ENCODE results near the gene AMER1.

Gene AMER1

GRCh38 chrX:64186974-64187761, 18.3 kb downstream of the AMER1 start:
- DNase-seq (ENCODE audit: low read depth in 1 of 2, low spot score in 1 of 2) = no peak

GRCh38 chrX:64184396-64184795, 21.1 kb downstream of the AMER1 start:
- no peak for DNase-seq (ENCODE audit: low read depth in 1 of 2, low spot score in 1 of 2)

DNA sequence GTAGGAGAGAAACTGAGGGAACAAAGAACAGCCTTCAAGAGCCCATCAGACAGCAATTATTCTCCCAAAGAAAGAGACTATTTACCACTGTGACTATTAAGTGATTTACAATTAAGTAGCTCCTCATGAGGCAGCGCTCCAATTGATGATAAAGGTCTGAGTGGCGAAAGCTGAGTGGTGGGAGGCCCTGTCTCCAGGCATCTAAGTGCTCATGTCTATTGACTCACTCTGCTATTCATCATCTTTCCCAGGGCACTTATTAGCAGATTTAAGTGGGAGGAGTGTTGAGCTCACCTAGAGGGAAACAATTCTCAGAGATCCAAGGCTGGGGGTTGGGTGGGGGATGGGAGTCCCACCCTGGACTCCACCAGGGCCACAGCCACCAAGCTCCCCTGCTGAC, 23.3 kb downstream of the AMER1 start:
- DNase-seq (ENCODE audit: low read depth in 1 of 2, low spot score in 1 of 2) = no peak

DNA sequence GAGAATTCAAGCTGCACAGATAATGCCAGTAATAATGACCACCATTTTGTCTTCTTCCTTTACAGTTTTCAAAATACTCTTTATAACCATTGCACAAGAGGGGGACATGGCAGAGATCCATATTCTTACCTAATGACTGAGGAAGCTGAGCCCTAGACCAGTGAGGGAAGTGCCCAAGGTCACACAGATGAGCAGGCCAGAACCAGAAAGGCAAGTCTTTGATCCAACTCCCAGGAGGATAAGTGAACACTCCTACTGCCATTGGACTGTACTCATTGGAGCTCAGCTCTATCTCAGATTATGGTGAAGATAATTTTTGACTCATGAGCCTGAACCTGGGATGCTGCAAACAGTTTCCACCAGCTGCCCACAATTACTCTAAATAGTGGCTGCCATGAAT, 28.6 kb downstream of the AMER1 start:
- DNase-seq (ENCODE audit: low read depth in 1 of 2, low spot score in 1 of 2) = no peak

DNA sequence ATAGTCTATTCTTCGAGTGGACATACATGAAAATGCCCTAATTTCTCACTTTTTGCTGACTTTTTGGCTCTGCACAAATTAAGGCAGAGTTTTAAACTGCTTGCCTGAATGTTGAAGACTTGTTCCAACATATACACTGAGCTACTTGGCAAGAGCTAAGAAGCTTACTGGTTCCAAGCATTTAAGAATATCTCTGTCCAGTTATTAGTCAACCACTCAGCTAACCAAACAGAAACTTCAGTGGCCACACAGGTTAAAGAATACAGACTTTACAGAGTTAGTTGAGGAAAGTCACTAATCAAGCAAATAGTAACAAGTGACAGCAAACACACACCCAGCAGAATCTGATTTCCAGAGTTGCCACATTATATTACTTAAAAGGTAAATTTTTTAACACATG, 35.5 kb downstream of the AMER1 start:
- DNase-seq (ENCODE audit: low read depth in 1 of 2, low spot score in 1 of 2) = no peak

GRCh38 chrX:64152857-64153256, 52.7 kb downstream of the AMER1 start:
- DNase-seq (ENCODE audit: low read depth in 1 of 2, low spot score in 1 of 2) = no peak

DNA sequence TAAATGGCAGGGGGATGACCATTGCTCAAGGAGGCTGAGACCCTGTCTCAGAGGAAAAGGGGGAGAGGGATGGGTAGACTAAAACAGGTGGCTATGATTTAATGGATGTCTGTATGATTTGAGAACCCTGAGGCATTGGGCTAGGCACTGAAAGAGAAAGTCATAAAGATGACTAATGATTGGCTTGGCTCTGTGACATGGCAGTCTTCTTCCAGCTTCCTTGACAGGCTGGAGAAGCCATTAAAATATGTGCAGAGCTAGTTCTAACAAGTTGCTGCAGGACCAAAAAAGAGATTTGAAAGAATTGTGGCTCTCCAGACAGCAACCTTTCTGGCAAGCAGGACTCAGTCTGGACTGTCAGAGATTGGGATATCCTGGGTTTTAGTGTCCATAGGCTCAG, 53.6 kb downstream of the AMER1 start:
- no peak for DNase-seq (ENCODE audit: low read depth in 1 of 2, low spot score in 1 of 2)

DNA sequence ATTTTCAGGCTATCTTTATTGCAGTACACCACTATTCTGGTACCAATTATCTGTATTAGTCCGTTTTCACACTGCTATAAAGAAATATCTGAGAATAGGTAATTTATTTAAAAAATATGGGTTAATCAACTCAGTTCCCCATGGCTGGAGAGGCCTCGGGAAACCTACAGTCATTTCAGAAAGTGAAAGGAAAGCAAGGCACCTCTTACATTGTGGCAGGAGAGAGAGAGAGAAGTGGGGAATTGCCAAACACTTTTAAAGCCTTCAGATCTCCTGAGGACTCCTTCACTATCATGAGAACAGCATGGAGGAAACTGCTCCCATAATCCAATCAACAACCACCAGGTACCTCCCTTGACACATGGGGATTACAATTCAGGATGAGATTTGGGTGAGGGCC, 54.7 kb downstream of the AMER1 start:
- DNase-seq (ENCODE audit: low read depth in 1 of 2, low spot score in 1 of 2) = no peak
